Fibroblast of skin of abdomen (primary cell): ENCODE measurements around the gene C16orf95.
"Not testable (repeated sequence)": the region's sequence is repeated elsewhere in the genome, so short reads cannot be mapped to it uniquely, and the experiment has no call there.

ENCODE experiments used
- DNase-seq: peaks from one replicate; pipeline ENCODE4 v3.0.0-alpha.2; 2013

Gene C16orf95

DNA sequence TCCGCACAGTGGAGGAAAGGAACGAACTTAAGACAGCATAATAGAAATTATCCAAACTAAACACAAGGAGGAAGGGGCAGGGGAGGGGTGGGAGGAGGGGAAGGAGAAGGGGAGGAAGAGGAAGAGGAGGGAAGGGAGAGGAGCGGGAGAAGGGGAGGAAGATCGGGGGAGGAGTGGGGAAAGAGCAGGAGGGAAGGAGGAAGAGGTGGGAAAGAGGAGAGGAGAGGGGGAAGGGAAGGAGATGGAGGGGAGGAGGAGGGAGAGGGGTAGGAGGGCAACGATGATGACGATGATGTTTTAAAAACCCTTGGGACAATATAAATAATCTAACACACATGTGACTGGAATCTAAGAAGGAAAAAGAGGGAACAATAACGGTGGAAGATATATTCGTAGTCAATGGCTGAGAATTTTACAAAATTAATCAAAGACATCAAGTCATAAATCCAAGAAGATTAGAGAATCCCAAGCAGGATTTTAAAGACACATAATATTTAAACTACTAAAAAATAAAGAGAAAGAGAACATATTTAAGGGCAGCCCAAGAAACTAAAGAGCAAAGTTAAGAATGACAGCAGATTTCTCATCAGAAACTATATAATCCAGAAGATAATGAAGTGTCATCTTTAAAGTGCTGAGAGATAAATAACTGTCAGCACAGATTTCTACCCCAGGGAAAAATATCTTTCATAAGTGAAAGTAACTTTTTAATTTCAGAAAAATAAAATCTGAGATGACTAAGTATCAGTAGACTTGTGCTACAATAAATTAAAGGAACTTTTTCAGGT is 30.2 kb downstream of the C16orf95 start:
- DNase-seq: no peak

DNA sequence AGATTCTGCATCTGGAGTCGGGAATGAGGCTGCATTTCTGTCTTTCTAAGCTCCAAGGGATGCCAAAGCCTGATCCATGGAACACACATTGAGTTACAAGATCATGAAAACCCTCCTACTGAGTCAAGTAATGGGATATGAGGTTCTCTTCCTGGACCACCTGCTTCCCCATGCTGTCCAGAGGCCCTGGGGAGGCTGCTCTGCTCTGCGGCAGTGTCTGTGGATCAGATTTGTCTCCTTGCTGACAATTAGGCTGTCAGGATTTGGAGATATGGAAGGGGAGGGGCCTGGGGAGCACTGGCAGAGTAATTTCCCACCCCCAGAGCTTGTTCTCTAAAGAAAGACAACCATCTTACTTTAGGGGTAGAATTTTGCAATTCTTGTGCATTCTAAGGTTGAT is 33.0 kb downstream of the C16orf95 start:
- no peak for DNase-seq

DNA sequence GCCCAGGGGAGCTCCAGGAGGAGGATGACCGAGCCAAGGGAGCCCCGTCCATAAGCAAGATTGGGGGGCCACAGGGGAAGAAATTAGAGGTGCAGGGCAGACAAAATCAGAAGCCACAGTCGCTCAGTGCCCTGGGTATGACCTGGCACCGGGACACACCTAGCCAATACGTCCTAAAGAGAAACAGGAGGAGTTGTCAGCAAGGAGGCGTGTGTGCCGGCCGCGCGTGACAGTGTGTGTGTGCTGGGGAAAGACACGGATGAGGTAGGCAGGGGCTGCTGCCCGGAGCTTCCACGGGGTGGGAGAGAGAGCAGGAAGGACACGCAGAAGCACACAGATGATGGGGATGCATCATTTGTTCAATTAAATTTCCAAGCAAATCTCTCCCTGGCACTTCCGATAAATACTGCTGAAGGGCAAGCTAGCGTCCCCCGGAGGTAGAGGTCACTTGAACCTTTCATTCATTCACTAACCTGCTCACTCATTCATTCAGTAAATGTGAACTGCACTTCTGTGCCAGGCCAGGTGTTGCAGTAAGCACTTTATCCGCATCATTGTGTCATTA is 38.0 kb downstream of the C16orf95 start:
- DNase-seq: no peak

DNA sequence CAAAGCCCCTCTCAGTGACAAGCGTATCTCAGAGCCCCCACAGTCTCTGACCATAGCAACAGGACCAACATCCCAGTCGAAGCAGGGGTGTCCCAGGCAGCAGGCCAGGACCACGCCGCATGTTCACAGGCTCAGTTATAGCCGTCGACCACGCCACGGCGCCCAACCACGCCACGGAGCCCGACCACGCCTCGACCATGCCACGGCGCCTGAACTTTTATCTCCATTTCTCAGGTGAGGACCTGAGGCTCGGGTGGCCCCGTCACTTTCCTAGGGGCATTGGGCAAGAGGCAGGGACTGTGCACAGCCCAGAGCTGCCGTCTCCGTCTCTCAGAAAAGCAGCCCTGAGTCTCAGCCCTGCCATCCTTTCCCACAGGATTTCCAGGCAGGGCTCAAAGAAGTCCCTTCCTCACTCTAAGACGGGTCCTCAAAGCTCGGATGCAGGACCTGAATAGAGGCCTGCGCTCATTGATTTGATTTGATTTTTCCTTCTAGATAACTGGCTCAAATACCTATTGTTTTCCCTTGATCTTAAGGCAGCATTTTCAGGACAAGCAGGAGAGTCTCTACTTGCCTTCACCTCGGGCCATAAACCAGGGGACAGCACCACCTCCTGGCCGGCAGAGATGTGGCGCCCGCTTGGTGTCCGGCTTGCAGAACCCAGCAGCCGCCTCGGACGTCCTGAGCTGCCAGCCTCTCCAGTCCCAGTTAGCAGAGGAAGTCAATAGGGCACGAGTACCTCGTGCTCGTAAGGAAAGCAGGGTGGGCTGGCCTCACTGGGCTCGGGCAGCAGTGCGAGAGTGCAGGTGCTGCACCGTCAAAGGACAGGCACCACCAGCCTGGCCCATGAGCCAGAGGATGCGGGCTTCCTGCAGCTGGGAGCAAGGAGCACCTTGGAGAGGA is 38.8 kb downstream of the C16orf95 start:
- peak; percentile 72 for DNase-seq

DNA sequence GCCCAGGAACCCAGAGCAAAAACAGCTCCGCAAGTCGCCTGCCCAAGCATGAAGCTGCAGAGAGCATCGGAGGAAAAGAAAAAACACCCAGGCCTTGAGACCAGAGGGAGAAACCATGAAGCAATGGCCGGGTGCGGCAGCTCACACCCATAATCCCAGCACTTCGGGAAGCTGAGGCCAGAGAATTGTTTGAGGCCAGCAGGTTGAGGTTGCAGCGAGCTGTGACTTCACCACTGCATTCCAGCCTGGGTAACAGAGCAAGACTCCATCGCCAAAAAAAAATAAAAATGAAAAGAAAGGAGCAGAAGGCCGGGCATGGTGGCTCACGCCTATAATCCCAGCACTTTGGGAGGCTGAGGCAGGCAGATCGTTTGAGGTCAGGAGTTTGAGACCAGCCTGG is 40.3 kb downstream of the C16orf95 start:
- DNase-seq: no peak

DNA sequence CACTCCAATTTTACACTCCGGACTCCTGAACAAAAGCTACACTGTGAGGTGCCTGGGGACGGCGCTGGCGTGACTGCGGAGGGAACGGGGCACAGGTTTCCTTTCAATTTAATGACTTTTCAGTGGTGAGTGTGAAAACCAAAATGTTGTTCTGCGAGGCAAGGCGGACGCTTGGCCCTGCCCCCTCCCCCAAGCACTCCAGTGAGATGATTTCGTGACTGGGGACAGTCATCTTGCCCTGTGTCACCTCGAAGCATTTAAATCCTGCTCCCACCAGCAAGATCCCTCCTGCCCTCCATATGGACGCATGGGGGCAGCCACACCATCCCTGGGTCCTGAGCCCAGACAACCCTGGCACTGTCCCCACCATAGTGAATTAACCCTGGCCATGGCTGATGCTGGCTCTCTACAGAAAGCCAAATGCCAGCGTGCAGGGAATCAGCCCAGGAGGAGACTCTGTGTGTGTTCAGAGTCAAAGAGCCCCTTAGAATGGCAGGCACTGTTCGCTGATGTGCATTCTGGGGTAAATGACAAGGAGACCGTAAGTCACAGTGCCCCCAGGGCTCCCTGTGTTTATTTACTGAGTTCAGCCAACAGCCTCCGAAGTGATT is 41.0 kb downstream of the C16orf95 start:
- DNase-seq: no peak

DNA sequence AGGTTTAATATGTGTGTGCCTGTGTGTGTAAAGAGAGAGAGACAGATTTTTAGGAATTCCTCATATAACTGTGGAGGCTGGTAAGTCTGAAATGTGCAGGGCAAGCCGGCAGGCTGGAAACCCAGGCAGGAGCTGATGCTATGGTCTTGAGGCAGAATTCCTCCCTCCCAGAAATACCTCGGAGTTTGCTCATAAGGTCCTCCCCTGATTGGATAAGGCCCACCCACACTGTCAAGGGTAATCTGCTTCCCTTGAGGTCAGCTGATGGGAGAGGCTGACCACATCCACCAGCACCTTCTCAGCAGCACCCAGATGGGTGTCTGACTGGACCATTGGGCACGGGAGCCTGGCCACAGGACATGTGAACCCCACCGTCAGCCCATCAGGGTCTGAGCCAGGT is 42.4 kb downstream of the C16orf95 start:
- peak; percentile 39 for DNase-seq

DNA sequence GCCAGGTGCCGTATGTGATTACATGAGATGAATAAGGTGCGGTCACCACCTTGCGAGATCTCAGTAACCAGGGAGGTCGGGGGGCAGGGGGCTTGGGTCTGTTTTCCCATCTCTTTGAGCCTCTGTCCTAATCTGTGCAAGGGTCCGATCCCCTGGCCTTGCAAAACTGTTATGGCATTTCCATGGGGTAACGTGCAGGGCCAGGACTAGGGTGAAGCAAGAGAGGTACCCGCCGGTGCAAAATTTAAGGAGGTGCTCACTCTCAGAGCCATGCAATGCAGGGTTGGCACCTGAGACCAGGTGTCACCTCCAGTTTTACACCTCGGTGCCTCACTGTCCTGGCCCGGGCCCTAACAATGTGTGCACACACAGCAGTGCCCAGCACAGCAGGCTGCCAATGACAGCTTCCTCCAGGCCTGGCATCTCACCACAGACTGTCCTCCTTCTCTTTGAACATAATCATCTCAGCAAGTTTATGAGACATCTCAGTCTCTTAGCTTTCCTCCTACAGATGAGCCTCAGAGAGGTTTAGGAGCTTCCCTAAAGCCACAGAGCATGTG is 43.6 kb downstream of the C16orf95 start:
- no peak for DNase-seq

DNA sequence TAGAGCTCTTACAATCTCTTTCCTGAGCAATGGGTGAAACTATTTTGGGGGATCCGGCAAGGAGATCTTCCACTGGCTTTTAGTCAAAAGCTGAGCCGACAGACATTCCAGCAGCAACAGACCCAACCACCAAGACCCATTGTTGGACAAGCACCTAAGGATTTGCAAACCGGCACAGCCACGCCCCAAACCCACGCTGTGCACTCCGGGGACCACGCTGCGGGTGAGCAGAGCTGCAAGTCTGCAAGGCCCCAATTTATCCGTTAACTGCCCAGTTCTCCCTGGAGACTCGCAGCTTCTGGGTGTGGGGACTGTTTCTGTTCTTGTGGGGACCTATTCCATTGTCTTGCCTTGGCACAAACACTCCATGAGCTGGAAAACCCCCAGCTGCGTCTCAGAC is 45.9 kb downstream of the C16orf95 start:
- DNase-seq: no peak

DNA sequence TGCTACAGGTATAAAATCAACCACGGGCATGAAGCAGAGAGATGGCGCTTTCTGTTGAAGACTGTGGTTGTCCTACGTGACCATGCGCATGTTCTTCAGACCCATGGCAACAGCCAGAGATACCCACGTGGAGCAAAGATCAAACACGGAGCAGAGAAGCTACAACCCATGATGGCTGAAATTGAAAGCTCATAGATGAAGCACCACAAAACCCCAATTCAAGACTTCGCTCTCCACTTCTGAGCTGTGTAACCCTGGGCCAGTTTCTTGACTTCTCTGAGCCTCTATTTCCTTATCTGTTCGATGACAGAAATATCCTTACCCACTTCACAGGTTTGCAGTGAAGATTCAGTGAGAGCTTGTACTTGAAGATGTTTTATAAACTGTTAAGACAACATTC is 49.6 kb downstream of the C16orf95 start:
- DNase-seq: no peak

DNA sequence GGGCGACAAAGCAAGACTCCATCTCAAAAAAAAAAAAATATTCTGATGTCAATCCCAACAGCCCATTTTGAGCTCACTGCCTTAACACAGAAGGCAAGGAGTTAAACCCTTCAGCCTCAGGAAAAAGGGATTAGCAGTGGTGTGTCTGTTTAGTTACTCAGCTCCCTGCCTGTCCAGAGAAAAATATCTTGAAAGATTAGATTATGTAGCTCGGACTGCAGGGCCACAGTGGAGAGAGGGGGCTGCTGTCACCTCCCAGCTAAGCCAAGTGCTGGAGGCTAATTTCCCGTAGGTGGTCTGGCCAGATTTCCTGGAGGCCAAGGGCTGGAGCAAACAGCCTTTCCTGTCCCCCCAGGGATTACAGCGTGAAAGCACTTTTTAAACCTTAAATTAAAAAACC is 50.3 kb downstream of the C16orf95 start:
- no peak for DNase-seq

DNA sequence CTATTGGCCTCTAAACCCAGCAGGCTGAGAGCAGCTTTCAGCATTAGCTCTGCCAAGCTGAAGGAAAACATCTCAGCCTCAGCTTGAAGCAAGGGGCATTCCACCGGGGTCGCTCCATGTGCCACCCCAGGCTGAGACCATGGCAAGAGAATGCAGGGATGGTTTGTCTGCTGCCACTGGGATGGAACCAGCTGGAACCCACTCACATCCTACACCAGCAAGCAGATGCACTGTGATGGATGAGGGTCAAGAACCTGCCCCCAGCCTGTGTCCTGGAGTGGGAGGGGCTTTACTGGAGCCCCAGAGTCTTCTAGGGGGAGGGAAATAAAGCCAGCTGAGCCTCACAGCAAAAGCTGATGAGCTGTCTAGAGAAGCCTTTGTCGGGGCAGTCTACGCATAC is 51.9 kb downstream of the C16orf95 start:
- DNase-seq: no peak

DNA sequence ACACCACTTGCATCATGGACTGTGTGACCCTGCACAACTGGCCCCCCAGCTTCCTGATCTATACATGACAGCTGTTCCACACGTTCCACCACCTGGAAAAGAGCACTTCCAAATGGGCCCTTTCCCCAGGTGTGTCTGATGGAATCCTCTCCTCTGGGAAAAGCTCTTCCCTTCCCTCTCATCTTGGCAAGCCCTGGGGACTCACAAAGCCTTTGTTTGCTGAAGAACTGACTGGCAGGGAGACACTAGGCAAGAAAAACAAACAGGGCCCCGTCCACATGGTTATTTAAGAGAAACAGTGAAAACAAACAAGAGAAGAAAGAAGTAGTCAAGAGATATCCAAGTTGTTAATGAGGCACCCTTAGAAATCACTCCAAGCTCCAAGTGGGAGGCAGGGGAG is 52.6 kb downstream of the C16orf95 start:
- DNase-seq: no peak

DNA sequence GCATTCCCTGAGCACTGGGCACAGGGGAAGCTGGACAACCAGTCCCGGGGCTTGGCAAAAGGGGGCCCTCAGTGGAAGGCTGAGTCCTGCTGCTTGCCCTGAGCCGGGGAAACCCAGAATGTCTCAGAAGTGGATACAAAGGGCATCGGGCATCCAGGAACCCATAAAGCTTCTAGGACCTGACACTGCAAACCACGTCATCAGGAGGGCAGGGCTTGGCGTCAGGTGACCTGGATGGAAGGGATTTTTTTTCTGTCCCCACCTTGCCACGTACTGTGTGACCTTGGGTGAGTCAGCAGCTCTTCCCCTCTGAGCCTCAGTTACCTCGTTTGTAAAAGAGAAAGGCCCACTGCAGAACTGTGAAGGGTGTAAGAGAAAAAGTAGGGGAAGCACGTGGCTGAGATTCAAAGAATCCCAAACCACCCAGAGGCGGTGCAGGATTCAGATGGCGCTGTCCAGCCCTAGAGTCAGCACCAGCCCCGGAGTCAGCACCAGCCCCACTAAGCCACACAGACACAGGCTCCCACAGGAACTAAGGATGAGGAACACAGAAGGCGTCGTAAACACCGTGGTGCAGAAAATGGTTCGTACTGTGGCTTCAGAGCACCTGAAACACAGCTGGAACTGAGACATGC is 53.7 kb downstream of the C16orf95 start:
- no peak for DNase-seq

DNA sequence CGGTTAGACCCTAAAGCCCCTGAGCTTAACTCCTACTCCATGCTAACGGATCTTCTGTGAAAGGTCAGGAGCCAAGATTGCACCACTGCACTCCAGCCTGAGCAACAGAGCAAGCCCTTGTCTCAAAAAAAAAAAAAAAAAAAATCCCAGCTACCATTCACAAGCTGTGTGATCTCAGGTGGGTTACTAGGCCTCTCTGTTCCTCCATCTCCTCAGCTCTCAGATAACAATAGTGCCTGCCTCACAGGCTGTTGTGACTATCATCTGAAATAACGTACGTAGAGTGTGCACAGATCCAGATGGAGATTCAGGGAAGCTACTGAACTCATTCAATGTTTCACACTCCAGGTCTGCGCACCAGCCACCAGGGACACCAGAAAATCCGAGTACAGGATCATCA is 57.8 kb downstream of the C16orf95 start:
- DNase-seq: no peak

DNA sequence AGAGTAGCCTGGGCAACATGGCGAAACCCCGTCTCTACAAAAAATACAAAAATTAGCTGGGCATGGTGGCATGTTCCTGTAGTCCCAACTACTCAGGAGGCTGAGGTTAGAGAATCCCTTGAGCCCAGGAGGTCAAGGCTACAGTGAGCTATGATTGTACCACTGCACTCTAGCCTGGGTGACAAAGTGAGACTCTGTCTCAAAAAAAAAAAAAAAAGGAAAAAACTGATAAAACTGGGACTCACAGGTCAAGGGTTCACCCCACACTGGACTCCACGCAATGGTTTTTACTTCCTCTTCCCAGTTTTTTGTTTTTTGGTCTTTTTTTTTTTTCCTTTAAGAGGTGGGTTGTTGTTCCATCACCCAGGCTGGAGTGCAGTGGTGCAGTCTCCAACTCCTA is 58.5 kb downstream of the C16orf95 start:
- DNase-seq: not testable (repeated sequence)

DNA sequence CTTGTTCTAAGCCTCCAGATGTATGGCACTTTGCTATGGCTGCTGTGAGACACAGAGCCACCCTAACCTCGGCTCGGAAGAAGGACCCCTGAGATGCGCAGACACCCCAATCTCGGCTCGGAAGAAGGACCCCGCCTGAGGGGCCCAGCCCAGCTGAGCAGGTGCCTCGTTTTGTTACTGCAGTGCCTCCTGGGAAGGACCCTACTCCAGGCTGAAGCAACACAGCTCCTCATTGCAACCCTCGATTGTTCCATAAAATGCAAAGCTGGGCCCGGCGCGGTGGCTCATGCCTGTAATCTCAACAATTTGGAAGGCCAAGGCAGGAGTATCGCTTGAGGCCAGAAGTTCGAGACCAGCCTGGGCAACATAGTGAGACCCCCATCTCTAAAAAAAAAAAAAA is 61.3 kb downstream of the C16orf95 start:
- no peak for DNase-seq

DNA sequence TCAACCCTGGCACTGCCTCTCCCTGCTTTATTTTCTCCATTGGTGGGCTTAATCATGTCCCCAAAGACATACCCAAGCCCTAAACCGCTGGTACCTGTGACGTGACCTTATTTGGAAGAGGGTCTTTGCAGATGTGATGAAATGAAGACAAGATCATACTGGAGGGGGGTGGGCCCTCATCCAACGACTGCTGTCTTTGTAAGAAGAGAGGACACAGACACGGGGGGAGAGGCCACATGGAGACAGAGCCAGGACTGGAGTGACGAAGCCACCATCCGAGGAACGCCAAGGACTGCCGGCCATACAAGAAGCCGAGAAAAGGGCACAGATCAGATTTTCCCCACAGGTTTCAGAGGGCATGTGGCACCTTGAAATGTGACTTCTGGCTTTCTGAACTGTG is 62.5 kb downstream of the C16orf95 start:
- no peak for DNase-seq

DNA sequence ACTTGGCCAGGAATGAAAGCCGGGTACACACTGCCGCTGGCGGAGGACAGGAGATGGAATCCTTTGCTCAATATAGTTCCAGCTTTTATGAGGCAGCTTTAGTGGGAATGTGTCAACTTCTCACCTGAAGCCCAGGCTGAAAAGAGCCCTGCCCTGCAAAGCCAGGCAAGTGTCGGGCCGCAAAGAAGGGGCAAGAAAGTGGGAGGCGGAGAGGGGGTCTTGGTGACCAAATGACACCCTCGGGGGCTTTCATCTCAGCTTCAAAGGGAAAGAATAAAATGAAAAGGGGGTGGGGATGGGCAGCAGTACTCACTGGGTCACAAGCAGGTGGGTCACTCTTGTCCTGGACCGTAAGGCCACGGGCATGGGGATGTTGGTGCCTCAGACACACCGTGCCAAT is 62.9 kb downstream of the C16orf95 start:
- no peak for DNase-seq

DNA sequence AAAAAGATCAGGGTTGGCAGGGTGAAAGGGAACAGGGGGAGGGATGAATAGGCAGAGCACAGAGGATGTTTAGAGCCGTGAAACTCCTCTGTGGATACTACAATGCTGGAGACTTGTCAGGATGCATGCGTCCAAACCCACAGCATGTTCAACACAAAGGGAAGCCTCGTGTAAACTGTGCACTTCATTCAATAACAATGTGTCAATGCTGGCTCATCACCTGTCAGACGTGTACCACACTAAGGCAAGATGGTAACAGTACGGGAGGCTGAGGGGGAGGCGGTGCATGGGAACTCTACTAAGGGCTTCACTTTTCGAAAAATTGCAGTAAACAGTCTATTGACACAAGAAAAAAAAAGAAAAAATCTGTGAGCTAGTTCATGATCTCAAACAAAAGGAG is 63.7 kb downstream of the C16orf95 start:
- no peak for DNase-seq
